NCI-H1048 (cell line): ENCODE data around the gene TAF4.

Experiments used
- DNase-seq: peaks from one replicate; lab custom pipeline; 2025; lab: John Stamatoyannopoulos, UW

Gene TAF4

DNA sequence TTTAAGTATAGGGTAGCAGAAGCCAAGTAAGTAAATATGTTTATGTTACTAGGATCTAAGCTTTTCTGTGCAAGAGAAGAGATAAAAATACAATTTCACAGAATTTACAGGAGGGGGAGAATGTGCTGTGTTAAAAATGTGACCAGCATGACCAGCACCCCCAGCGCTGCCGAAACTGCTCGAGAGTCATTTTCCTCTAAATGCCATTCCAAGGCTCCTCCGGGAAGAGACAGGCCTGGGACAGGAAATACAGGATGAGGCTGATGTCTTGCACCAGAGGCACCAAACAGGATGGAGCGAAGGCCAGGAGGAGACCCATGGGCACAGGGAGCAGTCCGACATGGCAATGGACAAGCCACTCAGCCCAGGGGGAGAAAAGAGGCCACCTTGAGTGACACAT is 21.1 kb downstream of the TAF4 start:
- DNase-seq: no peak

DNA sequence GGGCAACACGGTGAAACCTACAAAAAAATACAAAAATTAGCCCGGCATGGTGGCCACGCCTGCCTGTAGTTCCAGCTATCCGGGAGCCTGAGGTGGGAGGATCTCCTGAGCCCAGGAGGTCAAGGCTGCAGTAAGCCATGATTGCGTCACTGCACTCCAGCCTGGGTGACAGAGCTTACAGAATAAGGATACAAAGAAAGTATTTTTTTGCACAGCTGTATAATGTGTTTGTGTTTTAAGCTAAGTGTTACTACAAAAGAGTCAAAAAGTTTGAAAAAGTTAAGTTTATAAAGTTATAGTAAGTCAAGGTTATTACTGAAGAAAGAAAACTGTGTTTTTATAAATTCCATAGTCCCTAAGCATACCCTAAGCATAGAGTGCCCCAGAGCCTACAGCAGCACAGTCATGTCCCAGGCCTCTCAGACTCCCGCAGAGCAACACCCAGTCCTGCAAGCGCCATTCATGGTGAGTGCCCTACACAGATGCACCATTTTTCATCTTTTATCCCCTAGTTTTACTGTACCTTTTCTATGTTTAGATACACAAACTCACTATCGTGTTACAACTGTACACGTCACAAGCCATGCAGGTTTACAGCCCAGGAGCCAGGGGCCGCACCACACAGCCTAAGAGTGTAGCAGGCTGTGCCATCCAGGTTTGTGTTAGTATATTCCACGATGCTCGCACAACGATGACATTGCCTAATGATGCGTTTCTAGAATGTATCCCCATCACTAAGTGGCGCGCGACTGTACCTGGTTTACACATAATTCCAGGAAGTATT is 22.4 kb downstream of the TAF4 start:
- DNase-seq: no peak

DNA sequence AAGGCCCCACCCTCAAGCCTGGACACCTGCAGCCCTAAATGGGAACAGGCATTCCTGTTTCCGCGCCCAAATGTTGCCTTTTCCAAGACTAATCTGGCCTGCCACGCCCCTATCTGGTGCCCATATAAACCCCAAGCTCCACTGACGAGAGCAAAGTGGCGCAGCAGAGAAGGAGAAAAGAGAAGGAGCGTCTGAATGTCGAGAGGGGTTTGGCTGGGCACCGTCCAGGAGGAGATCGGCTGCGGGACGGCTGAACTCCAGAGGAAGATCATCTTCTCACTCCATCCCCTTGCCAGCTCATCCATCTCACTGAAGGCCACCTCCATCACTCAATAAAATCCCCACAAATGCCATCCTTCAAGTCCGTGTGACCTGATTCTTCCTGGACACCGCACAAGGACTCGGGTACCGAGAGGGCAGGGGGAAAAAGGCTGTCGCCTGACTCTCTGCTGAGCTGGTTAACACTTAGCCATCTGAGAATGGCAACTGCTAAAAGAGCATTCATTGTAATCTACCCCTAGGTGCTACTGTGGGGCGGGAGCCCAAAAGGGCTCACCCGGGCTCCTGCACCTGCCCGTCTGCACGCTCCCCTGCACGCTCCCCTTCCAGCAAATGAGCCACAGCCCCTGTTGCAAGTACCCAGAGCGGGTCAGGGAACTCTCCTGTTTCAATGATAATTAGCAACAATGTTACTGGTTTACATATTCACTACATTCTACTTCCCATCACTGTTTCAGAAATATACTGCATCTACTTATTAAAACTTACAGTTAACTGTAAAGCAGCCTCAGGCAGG is 23.5 kb downstream of the TAF4 start:
- DNase-seq: no peak

DNA sequence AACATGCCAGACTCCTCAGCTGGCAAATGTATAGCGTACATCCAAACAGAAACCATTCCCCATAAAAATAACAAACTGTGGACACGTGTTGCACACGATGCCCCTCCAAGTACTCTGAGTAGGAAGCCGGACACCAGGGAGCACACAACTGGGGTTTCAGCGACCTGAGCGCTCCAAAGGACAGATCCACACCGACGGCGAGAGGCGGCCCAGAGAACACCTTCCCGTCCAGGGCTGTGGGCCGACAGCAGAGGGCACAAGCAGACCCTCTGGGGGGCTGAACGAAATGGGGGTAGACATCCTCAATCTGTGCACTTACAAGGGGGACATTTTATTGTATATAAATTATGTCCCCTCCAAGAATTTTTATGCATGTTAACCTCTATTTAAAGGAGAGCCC is 24.7 kb downstream of the TAF4 start:
- DNase-seq: no peak

DNA sequence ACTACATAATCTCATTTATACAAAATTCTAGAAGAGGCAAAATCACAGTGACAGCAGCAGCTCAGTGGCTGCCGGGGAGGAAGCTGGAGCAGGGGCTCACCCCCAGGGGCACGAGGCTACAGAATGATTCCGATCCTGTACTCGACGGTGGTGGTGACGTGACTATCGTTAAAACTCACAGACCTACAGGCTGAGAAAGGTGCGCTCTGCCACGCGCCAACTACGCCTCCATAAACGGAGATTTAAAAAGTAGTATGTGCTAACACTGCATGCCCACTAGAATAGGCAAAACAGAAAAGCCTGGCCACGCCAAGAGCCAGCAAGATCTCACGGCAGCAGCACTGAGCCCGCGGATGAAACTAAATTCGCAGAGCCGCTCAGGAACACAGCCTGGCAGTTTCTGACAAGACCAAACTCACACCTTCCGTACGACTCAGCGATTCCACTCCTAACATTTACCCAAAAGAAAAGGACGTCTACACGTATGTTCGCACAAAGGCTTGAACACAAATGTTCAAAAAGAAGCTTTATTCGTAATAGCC is 25.2 kb downstream of the TAF4 start:
- no peak for DNase-seq

DNA sequence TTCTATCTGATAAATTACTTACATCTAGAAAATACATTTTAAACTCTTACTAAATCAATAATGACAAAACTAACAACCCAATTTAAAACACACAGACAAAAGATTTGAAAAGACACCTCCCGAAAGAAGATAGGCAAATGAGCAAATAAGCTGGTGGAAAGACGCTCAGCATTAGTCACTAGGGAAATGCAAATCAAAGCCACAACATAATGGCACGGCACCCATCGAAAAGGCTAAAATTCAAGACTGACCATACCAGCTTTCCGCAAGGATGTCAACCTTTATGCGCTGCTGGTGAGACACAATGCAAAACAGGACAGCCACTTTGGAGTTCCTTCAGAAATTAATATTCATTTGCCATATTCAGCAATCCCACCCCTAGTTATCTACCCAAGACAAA is 25.9 kb downstream of the TAF4 start:
- DNase-seq: no peak

DNA sequence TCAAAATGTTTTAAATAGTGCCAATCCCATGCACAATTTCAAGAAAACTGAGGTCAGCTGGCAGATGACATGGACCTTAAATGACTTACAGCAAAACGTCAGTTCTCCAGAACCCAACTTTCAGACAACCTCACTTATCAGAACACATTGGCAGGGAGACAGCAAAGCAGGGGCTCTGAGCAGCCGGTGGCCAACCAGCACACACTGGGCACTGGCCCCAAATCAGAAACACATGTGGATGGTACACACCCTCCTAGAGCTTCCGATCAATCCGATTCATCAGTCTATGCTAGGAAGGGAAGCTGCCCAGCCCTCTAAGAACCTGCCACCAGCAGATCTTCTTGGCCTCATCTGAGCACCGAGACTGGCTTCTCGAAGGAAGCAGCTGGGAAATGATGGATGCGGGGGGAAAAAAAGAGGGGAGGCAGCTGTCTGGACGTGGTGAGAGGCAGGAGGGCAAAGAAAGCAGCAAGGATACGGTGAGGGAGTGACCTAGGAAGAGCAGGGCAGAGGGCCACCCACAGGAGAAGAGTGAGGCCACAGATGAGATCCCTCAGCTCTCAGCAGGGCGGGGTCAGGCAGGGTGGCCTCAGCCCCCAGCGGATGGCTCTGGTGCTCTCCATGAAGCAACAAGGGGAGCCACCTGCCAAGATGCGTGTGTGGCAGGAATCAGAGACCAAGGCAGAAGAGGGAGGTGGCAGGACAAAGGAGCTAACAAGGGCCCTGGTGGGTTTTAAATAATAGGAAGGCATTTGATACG is 32.9 kb downstream of the TAF4 start:
- DNase-seq: no peak

DNA sequence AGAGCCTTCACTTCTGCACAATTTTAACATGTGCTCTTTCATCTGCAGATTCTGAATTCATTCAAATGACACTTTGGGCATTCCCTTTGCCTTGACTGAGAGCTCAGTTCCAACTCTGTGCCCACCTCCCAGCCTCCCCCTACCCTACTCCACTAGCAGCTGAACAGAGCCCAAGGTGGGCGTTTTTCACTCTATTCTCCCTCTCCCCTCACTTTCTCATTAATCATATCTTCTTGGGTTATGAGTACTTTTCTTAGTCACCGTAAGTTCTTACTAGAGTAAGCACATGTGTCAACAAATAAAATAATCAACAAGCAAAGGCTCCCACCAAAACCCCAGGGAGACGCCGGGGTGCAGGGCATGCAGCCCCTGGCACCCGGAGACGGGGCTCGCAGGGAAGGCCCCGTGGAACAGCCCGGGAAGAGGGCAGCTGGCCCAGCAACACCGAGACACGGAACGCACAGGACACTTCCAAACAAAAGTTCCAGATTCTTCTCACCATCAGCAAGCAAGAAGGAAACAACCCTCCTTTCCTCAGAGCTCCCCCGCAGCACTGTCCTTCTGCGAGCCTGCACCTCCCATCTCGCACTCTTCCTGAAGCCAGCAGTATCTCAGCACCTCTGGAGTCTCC is 34.1 kb downstream of the TAF4 start:
- DNase-seq: no peak

DNA sequence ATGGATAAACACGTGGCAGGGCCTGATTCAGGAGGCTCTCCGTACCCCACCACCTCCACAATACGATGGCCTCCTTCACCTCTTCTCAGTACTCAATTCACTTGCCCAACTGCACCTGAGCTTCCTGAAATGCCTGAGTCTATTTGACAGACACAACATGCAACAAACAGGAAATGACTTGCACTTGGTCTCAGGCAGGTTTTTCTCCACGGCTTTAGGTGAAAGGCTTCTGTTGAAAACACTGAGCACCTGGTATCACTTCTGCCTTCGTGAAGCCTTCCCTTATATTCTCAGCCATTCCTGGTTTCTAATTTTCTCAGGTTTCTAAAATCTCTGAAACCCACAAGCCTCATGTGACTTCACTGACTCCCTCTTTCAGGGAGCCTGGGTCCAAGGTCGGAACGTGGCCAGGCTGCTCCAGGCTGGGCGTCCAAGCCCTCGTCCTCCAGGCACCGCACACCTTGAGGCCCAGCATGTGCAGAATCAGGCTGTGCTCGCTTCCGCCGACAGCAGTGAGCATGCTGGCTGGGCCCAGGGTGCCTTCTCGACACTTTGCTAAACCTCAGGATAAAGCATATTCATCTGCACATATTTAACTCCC is 34.7 kb downstream of the TAF4 start:
- DNase-seq: no peak

DNA sequence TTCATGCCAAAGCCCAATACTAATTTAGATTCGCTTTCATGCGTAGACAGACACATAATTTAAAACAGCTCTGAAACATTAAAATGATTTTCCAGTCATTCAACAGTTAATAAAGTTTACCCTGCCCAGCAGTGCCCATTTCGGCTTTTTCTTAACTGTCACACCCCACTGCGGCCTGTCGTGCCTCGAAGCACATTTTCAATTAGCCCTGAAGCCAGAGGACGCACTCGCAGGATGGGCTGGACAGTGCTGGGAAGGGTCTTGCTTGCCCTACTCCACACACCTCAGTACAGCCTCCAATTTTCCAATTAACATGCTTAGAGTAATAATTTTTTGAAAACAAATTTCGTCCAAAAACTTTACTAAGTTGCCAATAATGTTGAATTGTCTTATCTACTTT is 35.3 kb downstream of the TAF4 start:
- DNase-seq: no peak

DNA sequence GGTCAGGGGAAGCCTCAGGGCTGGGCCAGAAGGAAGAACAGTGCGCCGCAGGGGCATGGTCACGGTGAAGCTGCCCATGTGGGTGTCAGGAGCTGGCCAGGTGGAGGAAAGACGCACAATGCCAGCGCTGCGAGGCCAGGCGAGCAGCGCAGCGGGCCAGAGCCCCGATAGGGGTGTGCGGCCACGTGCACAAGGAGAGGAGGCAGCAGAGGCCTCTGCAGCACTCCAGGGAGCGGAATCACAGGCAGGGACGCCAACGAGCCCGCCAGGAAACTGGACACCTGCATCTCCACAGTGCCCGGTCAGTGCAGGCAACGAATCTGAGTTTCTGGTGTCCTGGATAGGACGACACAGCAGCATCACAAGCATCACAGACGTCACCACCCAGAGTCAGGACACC is 35.7 kb downstream of the TAF4 start:
- DNase-seq: no peak

DNA sequence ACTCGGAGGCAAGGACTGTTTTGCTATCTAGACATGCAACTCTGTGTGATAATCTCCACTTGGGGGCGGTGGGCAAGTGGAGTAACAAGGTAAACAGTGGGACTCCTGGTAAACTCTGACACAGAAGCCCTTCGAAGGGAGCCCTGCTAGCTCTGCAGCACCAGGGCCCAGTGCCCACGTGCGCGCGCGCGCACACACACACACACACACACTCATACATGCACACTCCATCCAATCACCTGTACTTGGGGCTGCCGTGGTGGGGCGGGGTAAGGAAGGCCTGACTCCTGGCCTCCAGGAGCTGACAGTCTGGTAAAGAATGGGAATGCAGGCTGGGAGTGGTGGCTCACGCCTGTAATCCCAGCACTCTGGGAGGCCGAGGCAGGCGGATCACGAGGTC is 36.4 kb downstream of the TAF4 start:
- DNase-seq: no peak

DNA sequence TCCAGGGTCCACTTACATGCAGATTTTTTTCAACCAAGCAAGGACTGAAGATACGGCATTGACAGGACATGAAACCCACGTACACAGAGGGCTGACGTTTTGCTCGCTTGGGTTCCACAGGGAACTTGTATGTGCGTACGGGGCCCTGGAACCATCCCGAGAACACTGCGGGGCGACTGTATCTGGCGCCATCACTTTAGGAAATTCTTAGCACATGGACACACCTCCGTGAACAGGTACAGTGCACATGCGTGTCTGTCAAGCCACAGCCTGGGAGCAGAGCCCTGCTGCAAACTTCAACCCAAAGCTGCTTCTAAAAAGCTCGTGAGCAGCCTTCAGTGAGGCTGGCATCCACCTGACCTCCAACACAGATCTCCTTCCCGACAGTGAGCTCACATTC is 37.3 kb downstream of the TAF4 start:
- no peak for DNase-seq

DNA sequence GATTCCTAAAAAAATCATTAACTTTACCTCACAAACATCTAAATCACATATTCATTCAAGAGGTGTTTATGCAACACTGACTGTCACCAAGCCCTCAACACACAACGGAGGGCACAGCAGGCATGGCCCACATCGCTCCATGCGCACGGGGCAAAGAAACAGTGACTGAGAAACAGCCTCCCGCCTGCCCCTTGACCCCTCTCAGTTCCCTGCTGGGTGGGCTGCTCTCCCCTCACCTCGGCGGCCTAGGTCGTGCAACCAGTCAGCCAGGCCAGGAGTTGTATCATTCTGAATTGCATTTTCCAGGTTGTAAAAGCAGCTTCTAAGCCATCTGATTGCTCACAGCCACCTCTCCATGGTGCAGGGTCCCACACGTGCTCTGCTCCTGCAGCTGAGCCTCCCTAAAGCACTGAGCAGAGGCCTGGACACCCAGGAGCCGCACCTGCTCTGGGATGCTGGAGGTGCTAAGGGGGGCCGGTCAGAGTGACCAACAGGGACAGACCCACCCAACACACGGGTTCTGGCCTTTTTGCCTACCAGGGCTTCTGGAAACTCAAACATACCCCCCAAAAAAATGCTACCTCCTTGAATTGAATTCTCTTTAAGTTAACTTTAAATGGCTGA is 37.9 kb downstream of the TAF4 start:
- no peak for DNase-seq

DNA sequence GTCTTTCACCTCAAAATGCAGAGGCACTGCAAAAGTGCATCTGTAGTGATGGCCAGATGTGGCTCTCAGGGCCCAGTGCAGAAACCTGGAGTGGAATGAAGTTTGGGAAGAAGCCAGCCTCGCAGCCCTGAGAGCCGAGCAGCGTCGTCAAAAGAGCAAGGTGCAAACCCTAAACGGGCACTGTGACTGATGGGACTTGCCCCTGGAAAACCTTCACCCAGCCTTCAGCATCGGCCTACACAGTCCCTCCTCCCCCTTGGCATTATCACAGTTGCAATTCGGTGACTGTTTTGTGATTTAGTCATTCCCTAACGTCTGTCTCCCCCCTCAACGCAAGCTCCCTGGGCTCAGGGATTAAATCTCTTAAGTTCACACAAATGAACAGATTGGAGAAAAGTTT is 38.6 kb downstream of the TAF4 start:
- no peak for DNase-seq

DNA sequence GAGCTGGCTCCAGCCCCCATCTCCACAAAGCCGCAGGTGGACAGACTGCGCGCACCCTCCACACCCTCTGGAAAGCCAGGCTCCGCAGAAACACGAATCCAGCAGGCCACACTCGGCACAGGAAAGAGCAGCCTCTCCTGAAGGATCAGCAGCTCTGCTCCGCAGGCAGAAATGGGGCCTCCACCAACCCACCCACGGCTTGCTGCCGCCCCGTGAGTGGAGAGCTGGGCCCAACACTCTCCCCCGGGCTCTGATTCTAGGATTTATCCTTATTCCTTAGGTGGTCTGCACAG is 39.2 kb downstream of the TAF4 start:
- DNase-seq: no peak

DNA sequence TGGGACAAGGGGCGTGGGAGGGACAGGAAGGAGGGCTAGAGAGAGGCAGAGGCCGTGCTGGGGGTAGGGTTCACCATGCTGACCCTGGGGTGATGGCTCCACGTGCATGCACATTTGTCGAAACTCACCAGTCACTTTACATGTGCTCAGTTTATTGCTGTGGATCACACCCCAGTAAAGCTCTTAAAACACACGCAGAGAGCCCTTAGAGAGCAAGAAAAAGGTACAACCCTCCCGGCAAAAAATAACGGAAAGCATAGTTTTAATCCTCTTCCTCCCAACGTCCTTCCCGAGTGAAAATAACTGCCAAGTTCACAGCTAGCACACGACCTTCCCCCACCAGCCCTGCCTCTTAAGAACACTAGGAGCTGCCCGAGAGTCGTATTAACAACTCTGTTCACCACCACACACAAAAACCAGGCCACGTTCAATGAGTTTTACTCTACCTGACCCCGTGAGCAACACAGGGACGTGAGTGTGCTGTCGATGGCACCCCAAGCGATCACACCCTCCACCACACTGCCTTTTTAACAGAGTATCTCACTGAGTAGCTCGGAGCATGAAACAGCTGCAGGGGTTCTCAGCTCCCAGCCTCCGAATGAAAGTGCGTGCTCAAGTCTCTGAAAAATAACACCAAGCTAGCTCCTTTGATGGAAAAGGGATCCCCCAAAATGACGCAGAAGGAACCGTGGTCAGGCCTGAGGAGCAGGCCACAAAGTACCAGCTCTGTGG is 39.7 kb downstream of the TAF4 start:
- DNase-seq: no peak

DNA sequence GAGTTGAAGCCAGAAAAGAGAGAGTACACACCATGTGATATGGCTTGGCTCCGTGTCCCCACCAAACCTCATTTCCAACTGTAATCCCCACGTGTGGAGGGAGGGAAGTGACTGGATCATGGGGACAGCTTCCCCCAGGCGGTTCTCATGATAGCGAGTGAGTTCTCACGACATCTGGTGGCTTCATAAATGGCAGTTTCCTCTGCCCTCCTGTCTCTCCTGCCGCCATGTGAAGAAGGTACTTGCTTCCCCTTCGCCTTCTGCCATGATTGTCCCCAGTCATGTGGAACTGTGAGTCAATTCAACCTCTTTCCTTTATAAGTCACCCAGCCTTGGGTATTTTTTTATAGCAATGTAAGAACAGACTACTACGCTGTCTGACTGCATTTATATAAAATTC is 40.3 kb downstream of the TAF4 start:
- no peak for DNase-seq

DNA sequence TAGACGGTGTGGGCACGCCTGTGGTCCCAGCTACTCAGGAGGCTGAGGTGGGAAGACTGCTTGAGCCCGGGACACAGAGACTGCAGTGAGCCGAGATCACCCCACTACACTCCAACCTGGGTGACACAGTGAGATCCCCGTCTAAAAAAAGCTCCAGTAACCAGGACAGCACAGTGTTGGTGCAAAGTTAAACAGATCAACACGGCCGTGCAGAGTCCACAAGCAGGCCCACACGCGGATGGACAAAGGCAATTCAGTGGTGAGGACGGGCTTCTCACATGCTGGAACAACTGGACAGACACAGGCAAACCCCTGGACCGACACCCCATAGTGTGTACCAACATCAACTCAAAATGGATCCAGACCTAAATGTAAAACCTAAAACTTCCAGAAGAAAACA is 41.7 kb downstream of the TAF4 start:
- no peak for DNase-seq

DNA sequence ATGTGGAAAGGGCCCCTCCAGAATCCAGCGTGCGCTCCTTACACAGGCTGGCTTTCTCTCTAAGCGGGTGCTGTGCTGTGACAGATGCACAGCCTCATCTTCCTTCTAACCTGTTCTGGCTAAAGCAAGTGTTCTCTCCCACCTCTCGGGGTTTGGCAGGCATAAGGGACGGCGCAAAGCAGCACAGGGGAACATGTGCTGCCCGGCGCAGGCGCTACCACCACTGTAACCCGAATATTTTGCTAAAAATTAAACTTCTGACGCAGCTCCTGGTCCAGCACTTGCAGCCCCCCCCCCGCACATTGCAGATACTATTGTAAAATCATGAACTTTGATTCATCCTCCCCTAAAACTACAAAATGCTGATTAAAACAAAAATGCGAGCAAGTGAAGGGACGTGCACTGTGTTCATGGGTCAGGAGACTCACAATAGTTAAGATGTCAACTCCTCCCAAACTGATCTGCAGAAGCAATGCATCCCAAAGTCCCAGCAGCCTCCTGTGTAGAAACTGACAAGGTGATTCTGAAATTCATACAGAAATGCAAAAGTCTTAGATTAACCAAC is 43.0 kb downstream of the TAF4 start:
- no peak for DNase-seq
